ENCODE results near the gene PRDM16.

PRDM16 gene

GRCh38 chr1:3068564-3069431, at the start of gene PRDM16:
Gene PRDM16, plus strand, starts transcription at chr1:3069203. Its CDS starts 57 bp downstream, at chr1:3069260.
- no peak for DNase-seq (ENCODE audit: extremely low read depth in 1 of 2, low read depth in 1 of 2)

GRCh38 chr1:3019516-3020051, 49.4 kb upstream of the PRDM16 start:
- DNase-seq (ENCODE audit: extremely low read depth in 1 of 2, low read depth in 1 of 2): no peak

DNA sequence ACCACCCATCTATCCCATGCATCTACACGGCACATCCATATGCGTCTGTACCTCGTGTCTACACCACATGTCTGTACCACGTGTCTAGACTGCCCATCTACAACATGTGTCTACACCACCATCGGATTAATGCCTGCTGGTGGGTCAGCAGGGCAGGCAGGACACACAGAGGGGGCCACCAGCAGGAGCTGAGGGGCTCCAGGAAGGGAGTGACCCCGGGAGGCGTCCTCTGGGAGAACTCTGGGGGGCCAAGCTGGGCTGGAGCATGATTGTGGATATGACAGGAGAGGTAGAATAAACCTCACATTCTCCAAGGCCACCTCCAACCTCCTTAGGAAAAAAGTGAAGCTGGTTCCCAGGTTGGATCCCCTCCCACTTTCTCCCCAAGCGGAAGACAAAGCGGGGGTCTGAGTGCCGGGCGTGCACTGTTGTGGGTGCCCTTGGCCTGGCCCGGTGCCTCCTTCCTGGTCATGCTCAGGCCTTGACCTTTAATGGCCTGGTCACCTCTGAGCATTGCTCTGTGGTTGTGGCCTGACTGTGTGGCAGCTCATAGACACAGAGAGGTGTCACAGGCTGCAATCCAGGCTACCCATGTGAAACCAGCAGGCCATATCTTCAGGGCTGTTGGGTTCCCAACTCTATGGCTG, 48.6 kb upstream of the PRDM16 start:
- no peak for DNase-seq (ENCODE audit: extremely low read depth in 1 of 2, low read depth in 1 of 2)

DNA sequence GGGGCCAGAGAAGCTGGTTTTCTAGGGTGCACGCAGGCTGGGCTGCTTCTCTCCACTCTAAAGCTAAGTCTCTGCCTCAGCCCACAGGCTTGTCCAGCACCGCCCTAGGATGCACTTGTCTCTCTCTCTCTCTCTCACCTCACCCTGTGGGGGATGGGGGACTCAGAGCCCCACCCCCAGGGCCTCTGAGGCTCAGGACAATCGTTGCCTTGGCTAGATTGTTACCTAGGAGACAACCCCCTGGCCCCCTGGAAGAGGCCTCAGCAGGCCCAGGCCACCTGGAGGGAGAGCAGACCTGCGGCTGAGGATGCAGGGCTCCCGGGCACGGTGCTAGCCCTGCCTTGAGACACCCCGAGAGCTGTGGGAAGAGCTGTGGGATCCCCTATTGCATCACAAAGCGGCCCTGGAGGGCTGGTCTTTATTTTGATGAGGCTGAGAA, 47.8 kb upstream of the PRDM16 start, which contains the start of gene ACTRT2:
TSS of gene ACTRT2 (plus strand) at position 235 of the 439 bp plus-strand sequence. CDS start 220 bp downstream, outside the sequence.
- DNase-seq (ENCODE audit: extremely low read depth in 1 of 2, low read depth in 1 of 2): no peak

DNA sequence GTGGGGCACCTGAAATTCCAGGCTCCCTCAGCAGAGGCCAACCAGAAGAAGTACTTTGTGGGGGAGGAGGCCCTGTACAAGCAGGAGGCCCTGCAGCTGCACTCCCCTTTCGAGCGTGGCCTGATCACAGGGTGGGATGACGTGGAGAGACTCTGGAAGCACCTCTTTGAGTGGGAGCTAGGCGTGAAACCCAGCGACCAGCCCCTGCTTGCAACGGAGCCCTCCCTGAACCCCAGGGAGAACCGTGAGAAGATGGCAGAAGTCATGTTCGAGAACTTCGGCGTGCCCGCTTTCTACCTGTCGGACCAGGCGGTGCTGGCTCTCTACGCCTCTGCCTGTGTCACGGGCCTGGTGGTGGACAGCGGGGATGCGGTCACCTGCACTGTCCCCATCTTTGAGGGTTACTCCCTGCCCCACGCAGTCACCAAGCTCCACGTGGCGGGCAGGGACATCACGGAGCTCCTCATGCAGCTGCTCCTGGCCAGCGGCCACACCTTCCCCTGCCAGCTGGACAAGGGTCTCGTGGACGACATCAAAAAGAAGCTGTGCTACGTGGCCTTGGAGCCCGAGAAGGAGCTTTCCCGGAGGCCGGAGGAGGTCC, 47.1 kb upstream of the PRDM16 start:
- DNase-seq (ENCODE audit: extremely low read depth in 1 of 2, low read depth in 1 of 2): no peak

GRCh38 chr1:3022511-3022973, 46.5 kb upstream of the PRDM16 start:
- no peak for DNase-seq (ENCODE audit: extremely low read depth in 1 of 2, low read depth in 1 of 2)

GRCh38 chr1:3022976-3023375, 46.0 kb upstream of the PRDM16 start:
- DNase-seq (ENCODE audit: extremely low read depth in 1 of 2, low read depth in 1 of 2): no peak

GRCh38 chr1:3024019-3024418, 45.0 kb upstream of the PRDM16 start:
- DNase-seq (ENCODE audit: extremely low read depth in 1 of 2, low read depth in 1 of 2): no peak

DNA sequence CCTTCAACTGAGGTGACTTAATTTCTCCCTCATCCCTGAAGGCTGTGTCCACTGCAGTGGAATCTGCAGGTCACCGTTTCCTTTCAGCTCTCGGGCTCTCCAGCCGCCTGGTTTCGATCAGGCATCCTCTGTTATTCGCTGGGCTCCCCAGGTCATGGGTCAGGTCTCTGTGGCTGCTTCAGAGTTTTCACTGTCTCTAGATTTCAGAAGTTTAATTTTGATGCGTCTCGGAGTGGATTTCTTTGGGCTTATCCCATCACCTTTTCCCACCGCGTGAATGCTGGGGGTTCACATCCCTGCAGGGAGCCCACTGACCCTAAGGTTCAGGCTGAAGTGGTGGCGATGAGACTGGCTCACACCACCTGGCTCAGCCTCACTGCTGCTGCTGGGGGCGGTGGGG, 44.4 kb upstream of the PRDM16 start:
- DNase-seq (ENCODE audit: extremely low read depth in 1 of 2, low read depth in 1 of 2): no peak

DNA sequence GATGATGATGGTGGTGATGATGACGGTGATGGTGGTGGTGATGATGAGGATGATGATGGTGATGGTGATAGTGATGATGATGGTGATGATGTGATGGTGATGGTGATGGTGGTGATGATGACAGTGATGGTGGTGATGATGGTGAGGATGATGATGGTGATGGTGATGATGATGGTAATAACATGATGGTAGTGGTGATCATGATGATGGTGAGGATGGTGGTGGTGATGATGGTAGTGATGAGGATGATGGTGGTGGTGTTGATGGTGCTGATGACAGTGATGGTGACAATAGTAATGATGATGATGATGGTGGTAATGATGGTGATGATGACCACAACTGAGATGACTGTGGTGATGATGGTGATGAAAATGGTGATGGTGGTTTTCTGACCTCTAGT, 42.9 kb upstream of the PRDM16 start:
- DNase-seq (ENCODE audit: extremely low read depth in 1 of 2, low read depth in 1 of 2): no peak

GRCh38 chr1:3026581-3027391, 42.2 kb upstream of the PRDM16 start:
- no peak for DNase-seq (ENCODE audit: extremely low read depth in 1 of 2, low read depth in 1 of 2)

GRCh38 chr1:3027611-3028371, 41.2 kb upstream of the PRDM16 start:
- no peak for DNase-seq (ENCODE audit: extremely low read depth in 1 of 2, low read depth in 1 of 2)

GRCh38 chr1:3028531-3029282, 40.3 kb upstream of the PRDM16 start:
- no peak for DNase-seq (ENCODE audit: extremely low read depth in 1 of 2, low read depth in 1 of 2)

DNA sequence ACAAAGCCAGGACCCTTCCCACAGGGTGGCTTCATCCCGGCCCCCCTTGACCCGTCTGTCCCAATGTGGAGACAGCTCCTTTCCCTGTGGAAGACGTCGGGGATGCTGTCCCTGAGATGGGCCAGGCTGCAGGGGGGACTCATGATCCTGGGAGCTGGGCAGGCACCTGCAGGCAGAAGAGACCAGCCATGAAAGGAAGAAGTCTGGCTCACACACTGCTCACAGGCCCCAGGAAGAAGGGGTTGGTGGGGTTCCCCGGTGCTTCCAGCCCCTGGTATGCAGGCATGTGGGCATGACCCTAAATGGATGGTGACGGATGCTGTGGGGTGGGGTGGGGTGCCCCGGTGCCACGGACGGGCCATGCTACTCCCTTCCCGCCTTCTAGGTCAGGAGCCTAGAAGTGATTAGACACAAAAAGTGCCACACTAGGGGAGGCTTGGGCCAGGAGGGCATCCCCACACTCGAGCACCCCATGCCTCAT, 39.5 kb upstream of the PRDM16 start:
- no peak for DNase-seq (ENCODE audit: extremely low read depth in 1 of 2, low read depth in 1 of 2)

- DNase-seq (ENCODE audit: extremely low read depth in 1 of 2, low read depth in 1 of 2): no peak
These were observed 38.9 kb upstream of the PRDM16 start for GRCh38 chr1:3029991-3030662.

DNA sequence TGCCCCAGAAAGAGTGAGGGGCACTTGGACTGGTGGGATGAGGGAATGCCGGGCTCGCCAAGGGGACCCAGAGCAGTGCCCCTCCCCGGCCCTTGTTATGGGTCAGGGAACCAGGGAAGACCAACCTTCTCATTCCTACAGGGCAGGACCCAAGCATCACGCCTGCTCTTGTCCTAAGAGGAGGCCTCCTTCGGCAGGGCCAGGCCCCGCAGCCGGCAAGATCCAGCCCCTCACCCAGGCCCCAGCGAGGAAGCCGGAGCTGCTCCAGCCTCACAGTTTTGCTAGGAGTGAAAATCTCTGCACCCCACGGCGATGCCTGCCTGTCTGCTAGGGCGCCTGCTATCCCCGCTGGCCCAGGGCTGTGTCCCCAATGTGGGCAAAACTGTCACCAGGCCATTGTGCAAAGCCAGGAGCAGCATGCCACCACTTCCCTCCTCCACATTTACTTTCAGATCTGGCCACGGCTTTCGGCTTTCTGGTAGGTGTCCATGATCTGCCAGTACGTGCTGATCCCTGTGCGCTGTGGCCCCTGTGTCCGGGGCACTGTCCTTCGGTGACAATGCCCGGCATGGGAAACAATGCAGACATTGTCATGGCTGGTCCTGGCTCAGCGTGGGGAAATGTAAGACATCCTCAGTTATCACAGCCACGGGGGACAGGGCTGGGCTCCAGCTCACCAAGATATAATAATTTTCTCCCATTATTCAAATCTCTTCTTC, 38.2 kb upstream of the PRDM16 start:
- DNase-seq (ENCODE audit: extremely low read depth in 1 of 2, low read depth in 1 of 2): no peak

DNA sequence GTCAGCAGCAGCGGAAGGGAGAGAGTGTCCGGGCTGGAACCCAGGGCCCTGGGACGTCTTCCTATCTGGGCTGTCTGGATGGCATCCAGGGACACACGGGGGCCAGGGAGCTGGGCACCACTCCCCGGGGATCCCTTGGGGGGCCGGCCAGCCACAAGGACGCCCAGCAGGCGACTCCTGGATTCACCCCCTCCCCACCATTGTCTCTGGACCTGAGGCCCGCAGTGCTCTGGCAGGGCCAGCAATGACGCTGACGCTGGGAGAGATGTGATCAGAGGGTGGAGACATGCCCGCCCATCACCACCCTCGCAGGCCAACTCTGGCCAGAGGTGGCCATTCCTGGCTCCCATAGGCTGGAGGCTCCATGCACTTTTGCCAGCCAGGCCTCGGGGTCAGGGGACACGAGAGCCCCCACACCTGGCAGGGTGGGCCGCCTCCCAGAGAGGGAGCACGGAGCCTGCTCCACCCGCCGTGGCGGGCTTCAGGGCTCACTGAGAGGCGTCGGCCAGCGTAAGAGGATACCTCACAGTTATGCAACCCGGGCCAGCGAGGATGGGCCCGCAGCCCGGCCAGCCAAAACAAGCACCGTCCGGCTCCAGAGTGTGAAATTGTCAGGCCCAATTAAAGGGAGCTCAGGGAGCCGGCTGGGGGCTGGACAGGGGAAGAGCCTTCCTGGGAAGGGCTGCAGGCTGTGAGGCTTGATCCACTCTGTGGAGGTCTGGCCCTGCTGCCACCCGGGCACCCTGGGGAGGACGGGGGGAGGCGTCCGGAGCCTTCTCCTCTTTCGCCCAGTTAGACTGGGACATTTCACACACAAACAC, 37.4 kb upstream of the PRDM16 start:
- no peak for DNase-seq (ENCODE audit: extremely low read depth in 1 of 2, low read depth in 1 of 2)

Data from activated CD8-positive, alpha-beta memory T cell treated with anti-CD3 and anti-CD28 coated beads for 1 hour (primary cell).